Kidney (tissue), 14 donors: ENCODE measurements around the gene CYP8B1. TPM values are rescaled to one million over a fixed set of nuclear protein-coding genes. Genes with fewer than 3 reads are reported as not detected.
A peak's percentile ranks its signal among the peaks of the same experiment; 100 is the strongest.

Experiments
- DNase-seq, 5 donors: peaks; one replicate each; pipeline ENCODE4 v3.0.0-alpha.2; 2013 to 2020
- FAIRE-seq: peaks from 2 replicates; lab custom pipeline; 2012; peaks lifted over from hg19 to GRCh38; lab: Jason Lieb, UNC
- H3K27ac ChIP-seq, 2 donors: one replicate each; pipeline ENCODE4 v1.7.0; 2013; ENCODE audit warnings: low read depth in 2 of 2, low read length in 2 of 2, inconsistent platforms in 1 of 2
- H3K27me3 ChIP-seq: one replicate; pipeline ENCODE4 v1.7.1; 2013; ENCODE audit warnings: low read length, inconsistent platforms; ENCODE audit not compliant: control insufficient read depth, insufficient read depth
- H3K36me3 ChIP-seq, 3 donors: one replicate each; pipeline versions ENCODE4 v1.7.0 to v1.7.1; 2013; ENCODE audit warnings: low read length in 3 of 3, control low read depth in 1 of 3, inconsistent platforms in 1 of 3; ENCODE audit not compliant: insufficient read depth in 3 of 3, control insufficient read depth in 2 of 3
- H3K4me1 ChIP-seq, 3 donors: one replicate each; pipeline versions ENCODE4 v1.7.0 to v1.7.1; 2013; ENCODE audit warnings: low read length in 3 of 3, inconsistent platforms in 1 of 3, low read depth in 1 of 3; ENCODE audit not compliant: control insufficient read depth in 2 of 3, insufficient read depth in 2 of 3
- H3K4me3 ChIP-seq, 3 donors: one replicate each; pipeline versions ENCODE4 v1.7.0 to v1.8.1; 2013; ENCODE audit warnings: low read length in 3 of 3, control low read depth in 1 of 3, inconsistent platforms in 1 of 3
- H3K9ac ChIP-seq, 3 donors: one replicate each; pipeline versions ENCODE4 v1.7.0 to v1.7.1; 2013; ENCODE audit warnings: low read length in 3 of 3, control low read depth in 1 of 3, inconsistent platforms in 1 of 3
- H3K9me3 ChIP-seq, 3 donors: one replicate each; pipeline versions ENCODE4 v1.7.0 to v1.7.1; 2013; ENCODE audit warnings: low read length in 3 of 3, control low read depth in 1 of 3, inconsistent platforms in 1 of 3; ENCODE audit not compliant: control insufficient read depth in 2 of 3, insufficient read depth in 1 of 3
- CTCF ChIP-seq: IDR thresholded peaks from 3 replicates; pipeline ENCODE4 v1.5.1; 2012; ENCODE audit warnings: mild to moderate bottlenecking, moderate library complexity, borderline replicate concordance; ENCODE audit not compliant: insufficient read depth; ENCODE audit errors: extremely low read depth
- intact Hi-C: fragments of 100-400 bp; cut with DNase I; formaldehyde crosslinking; loops from one replicate; pipeline ENCODE4 v1.11.1; 2022
- polyA plus RNA-seq: library from polyadenylated mRNA; stranded (reverse); fragments of 350-450 nt; fragmentation: Illumina TruSeq; extraction: RNeasy Lipid Tissue Mini Kit (QIAGEN cat#74804); gene quantifications from one replicate; pipeline ENCODE4 v1.2.3, GENCODE V29; 2014; ENCODE audit warnings: low read depth, low replicate concordance; ENCODE audit not compliant: insufficient read depth
- total RNA-seq: library from RNA; stranded (reverse); fragmentation: NEBNext Ultra II Directional; extraction: Animal tissue kit (Norgen Biotek cat#: 25700); gene quantifications from one replicate; pipeline ENCODE4 v1.2.1, GENCODE V29; 2021
- donor health status: control.
- donor health status: control.
- donor health status: control.
- donor health status: control.
- donor health status: control.
- donor health status: DM: yes; HTN: yes; CAD: no.
- donor health status: Normal renal cell carcinoma (clear cell type).

The CYP8B1 gene
- total and polyA plus RNA-seq, 2 donors from 2014 or later: 4.3 to 10.4 TPM

GRCh38 chr3:42843713-42844411 is 31.8 kb downstream of the CYP8B1 start:
- Histone ChIP-seq H3K9me3 (no peaks in the 10 kb centered on the region), H3K36me3 (no peaks in the 10 kb centered on the region), H3K9ac (no peak overlapping the region), H3K27ac (peak overlapping the region; percentile 29 to 48), H3K4me1 (peaks cover 0 to 18% (median 12%) of the 10 kb centered on the region in 3 donors), H3K4me3 (no peak overlapping the region), H3K27me3 (no peaks in the 10 kb centered on the region)
- peak in 1 of 5 donors; percentile 13 for DNase-seq
- intact Hi-C loops: no loop called here
- FAIRE-seq: no peak
- no peak for TF ChIP-seq CTCF

GRCh38 chr3:42841332-42841731 is 34.3 kb downstream of the CYP8B1 start:
- no peak overlapping the region for H3K9ac ChIP-seq
- DNase-seq (no peak), FAIRE-seq (no peak)
- no peaks in the 10 kb centered on the region for H3K27me3 ChIP-seq
- no peak for TF ChIP-seq CTCF
- no peak overlapping the region for H3K4me3 ChIP-seq
- intact Hi-C loops: no loop called here
- no peak overlapping the region for H3K27ac ChIP-seq
- peaks cover 0 to 12% (median 7%) of the 10 kb centered on the region in 3 donors for H3K4me1 ChIP-seq
- no peaks in the 10 kb centered on the region for H3K36me3 ChIP-seq
- no peaks in the 10 kb centered on the region for H3K9me3 ChIP-seq

GRCh38 chr3:42839616-42840015 is 36.1 kb downstream of the CYP8B1 start:
- no peak for FAIRE-seq
- intact Hi-C loops: loop anchor here (10.0 kb wide), 1 partner anchor 55 kb away; no protein-coding TSS in a partner anchor
- Histone ChIP-seq H3K4me1 (peaks cover 0 to 8% (median 3%) of the 10 kb centered on the region in 3 donors), H3K27me3 (no peaks in the 10 kb centered on the region), H3K9me3 (no peaks in the 10 kb centered on the region), H3K4me3 (no peak overlapping the region), H3K9ac (no peak overlapping the region), H3K36me3 (no peaks in the 10 kb centered on the region), H3K27ac (no peak overlapping the region)
- peak in 3 of 5 donors; percentile 50 to 87 (median 81) for DNase-seq
- peak; percentile 78 for TF ChIP-seq CTCF
